ENCODE results near the gene PNLIP.

PNLIP gene

DNA sequence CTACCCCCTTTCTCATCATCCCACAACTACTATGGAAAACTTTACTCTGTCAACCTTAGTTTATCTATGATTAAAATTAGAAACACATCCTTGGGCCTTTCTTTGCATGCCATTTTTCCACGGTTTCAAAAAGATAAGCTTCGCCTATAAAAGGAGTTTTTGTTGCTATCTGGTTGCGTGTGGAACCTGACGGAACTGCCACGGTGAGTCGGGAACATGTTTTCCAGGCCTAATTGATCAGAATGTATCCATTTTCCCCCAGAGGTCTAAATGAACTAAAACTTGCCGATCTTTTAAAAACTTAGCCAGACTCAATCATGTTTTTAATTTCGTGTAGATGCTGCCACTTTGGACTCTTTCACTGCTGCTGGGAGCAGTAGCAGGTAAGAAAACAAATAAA is at the start of gene PNLIP:
Gene PNLIP, plus strand, starts transcription at position 176 of the 400 bp plus-strand sequence. Its CDS starts 162 bp downstream, at position 338.
- DNase-seq: no peak

- no peak for DNase-seq
These were observed 40.9 kb upstream of the PNLIP start for GRCh38 chr10:116504786-116505185.

GRCh38 chr10:116510565-116510964 is 35.2 kb upstream of the PNLIP start:
- DNase-seq: no peak

DNA sequence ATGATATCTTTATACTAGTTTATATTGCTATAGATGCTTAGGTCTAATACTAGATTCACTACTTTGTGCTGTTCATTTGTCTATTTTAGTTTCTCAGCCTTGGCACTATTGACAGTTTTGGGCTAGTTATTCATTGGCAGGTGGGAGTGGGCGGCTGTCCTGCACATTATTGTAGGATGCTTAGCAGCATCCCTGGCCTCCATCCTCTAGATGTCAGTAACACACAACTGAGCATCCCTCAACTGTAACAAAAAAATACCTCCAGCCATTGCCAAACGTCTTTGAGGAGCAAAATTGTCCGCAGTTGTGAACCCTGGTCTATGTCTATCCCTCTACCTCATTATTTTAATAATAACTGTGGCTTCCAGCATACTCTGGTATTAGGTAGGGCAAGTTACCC is 34.4 kb upstream of the PNLIP start:
- DNase-seq: no peak

GRCh38 chr10:116521424-116522290 is 24.1 kb upstream of the PNLIP start:
- DNase-seq: peak; percentile 14

DNA sequence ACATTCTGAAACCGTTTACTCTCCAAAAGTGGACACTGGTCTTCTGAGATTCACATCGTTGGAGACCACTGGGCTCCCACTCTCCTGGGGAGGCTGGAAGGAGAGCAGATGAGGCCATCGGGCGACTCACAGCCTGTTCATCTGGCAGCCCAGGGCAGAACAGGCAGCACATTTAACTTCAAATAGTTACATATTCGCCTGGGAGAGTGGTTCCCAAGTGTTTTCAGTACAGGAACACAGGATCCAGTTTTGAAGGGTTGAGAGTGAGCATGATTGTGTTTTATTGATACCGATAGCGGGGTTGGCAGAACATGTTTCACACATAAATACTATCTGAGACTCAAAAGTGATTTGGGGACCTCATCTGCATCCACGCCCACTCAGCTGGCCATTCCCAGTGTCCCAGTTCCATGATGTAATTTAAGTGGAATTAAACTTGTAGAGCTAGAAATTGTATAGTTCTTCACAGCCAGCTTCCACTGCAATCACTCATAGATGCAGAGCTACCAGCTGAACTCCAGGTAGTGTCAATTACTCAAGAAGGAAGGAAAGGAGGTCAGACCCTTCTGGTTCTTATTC is 22.8 kb upstream of the PNLIP start:
- DNase-seq: no peak

- DNase-seq: no peak
These were observed 21.0 kb upstream of the PNLIP start for GRCh38 chr10:116524736-116525135.

- no peak for DNase-seq
These were observed 19.5 kb upstream of the PNLIP start for GRCh38 chr10:116526219-116526618.

DNA sequence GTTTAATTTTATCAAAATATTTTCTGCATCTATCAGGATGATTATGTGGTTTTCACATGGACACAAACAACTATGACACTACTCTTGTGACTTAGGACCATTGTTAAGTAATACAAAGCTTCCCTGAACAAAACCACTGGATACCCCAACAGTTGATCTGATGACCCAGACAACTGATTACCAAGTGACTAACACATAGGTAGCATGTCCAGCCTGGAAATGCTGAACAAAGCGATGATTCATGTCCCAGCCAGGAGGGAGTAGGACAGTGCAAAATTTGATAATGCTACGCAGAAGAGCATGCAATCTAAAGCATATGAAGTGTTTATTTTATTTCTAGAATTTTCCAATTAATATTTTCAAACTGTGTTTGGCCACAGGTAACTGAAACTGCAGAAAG is 8.9 kb upstream of the PNLIP start:
- DNase-seq: no peak

DNA sequence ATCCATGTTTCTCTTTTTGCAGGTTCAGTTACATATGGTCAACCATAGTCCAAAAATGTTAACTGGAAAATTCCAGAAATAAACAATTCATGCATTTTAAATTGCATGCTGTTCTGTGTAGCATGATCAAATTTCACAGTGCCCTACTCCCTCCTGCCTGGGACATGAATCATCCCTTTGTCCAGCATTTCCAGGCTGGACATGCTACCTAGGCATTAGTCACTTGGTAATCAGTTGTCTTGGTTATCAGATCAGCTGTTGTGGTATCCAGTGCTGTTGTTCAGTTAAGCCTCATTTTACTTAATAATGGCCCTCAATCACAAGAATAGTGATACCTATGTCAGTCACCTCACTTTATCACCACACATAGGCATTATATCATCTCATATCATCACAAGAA is 7.3 kb upstream of the PNLIP start:
- DNase-seq: no peak

GRCh38 chr10:116538992-116539391 is 6.7 kb upstream of the PNLIP start:
- DNase-seq: no peak

DNA sequence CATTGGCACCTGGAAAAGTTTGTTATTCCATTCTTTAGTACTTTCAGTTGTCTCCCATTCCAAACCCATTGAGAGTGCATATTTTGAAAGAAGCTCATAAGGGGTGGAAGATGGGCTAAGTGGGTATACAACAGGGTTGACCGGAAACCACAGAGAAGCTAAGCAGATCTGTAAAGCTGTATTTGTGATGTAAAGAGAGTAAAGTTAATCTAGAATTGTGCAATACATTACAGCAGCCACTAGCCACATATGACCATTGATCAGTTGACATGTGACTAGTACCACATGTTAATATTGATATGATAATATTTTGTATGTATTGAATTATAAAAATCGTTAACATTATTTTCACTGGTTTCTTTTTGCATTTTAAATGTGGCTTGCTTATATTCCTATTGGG is 4.9 kb upstream of the PNLIP start:
- no peak for DNase-seq

- DNase-seq: no peak
These were observed 3.6 kb upstream of the PNLIP start for GRCh38 chr10:116542007-116542677.

- no peak for DNase-seq
These were observed 609 bp upstream of the PNLIP start for GRCh38 chr10:116545122-116545521.

GRCh38 chr10:116548301-116548700 is 2.6 kb downstream of the PNLIP start:
- no peak for DNase-seq

DNA sequence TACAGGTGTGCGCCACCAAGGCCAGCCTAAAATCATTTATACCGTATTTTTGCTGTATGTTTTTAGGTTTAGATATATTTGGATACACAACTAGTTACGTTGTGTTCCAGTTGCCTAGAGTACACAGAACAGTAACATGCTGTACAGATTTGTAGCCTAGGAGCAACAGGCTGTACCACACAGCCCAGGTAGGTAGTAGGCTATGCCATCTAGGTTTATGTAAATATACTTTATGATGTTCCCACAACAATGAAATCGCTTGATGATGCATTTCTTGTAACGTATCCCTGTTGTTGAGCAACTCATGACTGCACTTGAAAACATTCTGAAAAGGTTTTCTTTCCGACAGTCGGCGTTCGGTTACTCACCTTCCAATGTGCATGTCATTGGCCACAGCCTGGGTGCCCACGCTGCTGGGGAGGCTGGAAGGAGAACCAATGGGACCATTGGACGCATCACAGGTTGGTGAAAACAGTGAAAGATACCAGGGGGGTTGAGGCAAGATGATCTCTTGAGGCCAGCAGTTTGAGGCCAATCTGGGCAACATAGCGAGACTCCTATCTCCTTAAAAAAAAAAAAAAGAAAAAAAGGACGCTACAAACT is 7.7 kb downstream of the PNLIP start:
- no peak for DNase-seq

DNA sequence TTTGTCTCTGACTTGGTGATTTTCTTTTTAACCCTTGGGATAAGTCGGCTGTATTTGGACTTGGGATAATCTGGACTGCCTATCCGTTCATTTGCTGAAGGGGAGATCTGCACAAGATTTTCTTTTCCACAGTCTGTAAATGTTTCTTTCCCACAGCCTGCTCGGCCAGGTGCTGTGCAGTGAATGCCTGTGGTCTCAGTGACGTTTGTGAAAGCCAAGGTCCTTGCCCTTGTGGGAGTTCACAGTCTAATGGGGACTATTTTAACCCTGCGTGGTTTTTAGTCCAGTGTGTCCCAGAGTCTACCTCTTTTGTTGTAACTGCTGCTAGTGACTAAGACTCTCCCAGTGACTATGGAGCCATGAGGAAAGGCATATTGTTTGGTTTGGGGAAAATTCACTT is 8.9 kb downstream of the PNLIP start:
- no peak for DNase-seq

DNA sequence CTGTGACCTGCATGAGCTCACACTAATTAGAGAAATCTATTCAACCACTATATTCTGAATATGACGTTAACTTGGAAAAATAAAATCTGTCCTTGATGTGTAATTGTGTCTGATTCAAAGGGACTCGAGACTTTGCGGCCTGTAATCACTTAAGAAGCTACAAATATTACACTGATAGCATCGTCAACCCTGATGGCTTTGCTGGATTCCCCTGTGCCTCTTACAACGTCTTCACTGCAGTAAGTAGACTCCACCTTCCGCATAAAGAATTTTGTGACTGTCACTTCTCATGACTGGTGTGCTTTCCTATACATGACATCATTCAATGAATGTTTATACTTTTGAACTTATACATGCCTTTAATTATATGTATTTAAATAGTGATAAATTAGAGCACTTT is 10.1 kb downstream of the PNLIP start:
- DNase-seq: no peak

- no peak for DNase-seq
These were observed 11.7 kb downstream of the PNLIP start for GRCh38 chr10:116557305-116557880.

- DNase-seq: no peak
These were observed 19.8 kb downstream of the PNLIP start for GRCh38 chr10:116565534-116565933.

GRCh38 chr10:116566932-116567331 is 21.2 kb downstream of the PNLIP start:
- no peak for DNase-seq

- no peak for DNase-seq
These were observed 21.6 kb downstream of the PNLIP start for GRCh38 chr10:116567335-116567734.

DNA sequence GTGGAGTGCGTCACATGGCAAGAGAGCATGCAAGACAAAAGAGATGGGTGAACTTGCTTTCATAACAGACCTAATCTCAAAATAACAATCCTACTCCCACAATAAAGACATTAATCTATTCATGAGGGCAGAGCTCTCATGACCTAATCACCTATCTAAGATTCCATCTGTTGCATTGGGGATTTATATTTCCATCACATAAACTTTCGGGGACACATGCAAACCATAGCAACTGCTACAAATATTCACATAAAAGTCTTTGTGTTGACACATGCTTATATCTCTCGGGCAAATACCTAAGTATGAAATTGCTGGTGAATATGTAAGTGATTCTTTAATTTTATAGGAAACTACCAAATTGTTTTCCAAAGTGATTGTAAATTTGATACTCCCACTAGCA is 29.1 kb downstream of the PNLIP start:
- no peak for DNase-seq

All from NCI-H1105 treated with DMSO at 0.1 percent for 48 hours (cell line).